ENCODE measurements around the gene PIK3CD. TPM values are rescaled to one million over a fixed set of nuclear protein-coding genes. Genes with fewer than 3 reads are reported as not detected.
A peak's percentile ranks its signal among the peaks of the same experiment; 100 is the strongest.

Gene PIK3CD
- total RNA-seq, 1 experiment from 2014 or later = 2.5 TPM

- Histone ChIP-seq H3K4me3 (no peak overlapping the region), H3K36me3 (no peaks in the 10 kb centered on the region), H3K27ac (no peak overlapping the region), H3K27me3 (no peaks in the 10 kb centered on the region), H3K9me3 (replicated peaks) (no peaks in the 10 kb centered on the region; the same call in 1 of the 2 replicates), H3K4me1 (peaks cover 3% of the 10 kb centered on the region; the same call in 1 of the 2 replicates)
- DNase-seq = no peak
These were observed 68.6 kb downstream of the PIK3CD start for GRCh38 chr1:9719978-9720722.

GRCh38 chr1:9720785-9721605 is 69.5 kb downstream of the PIK3CD start:
- H3K9me3 ChIP-seq (replicated peaks) = no peaks in the 10 kb centered on the region; the same call in 1 of the 2 replicates
- H3K4me3 ChIP-seq = no peak overlapping the region
- H3K4me1 ChIP-seq = peaks cover 3% of the 10 kb centered on the region; the same call in 1 of the 2 replicates
- H3K27me3 ChIP-seq = no peaks in the 10 kb centered on the region
- DNase-seq = no peak
- no peaks in the 10 kb centered on the region for H3K36me3 ChIP-seq
- H3K27ac ChIP-seq = no peak overlapping the region

- Histone ChIP-seq H3K27me3 (no peaks in the 10 kb centered on the region), H3K4me1 (peaks cover 3% of the 10 kb centered on the region; the same call in 1 of the 2 replicates), H3K36me3 (no peaks in the 10 kb centered on the region), H3K4me3 (no peak overlapping the region), H3K9me3 (replicated peaks) (no peaks in the 10 kb centered on the region; the same call in 1 of the 2 replicates), H3K27ac (no peak overlapping the region)
- DNase-seq = peak; percentile 53 to 68
These were observed 70.3 kb downstream of the PIK3CD start for GRCh38 chr1:9721606-9722377.

GRCh38 chr1:9722378-9722749 is 70.8 kb downstream of the PIK3CD start:
- Histone ChIP-seq H3K4me3 (no peak overlapping the region), H3K36me3 (peaks cover 1% of the 10 kb centered on the region; the same call in 1 of the 2 replicates), H3K27me3 (no peaks in the 10 kb centered on the region), H3K9me3 (replicated peaks) (no peaks in the 10 kb centered on the region; the same call in 1 of the 2 replicates), H3K4me1 (peaks cover 3% of the 10 kb centered on the region; the same call in 1 of the 2 replicates), H3K27ac (no peak overlapping the region)
- DNase-seq = no peak

- Histone ChIP-seq H3K4me1 (peaks cover 3% of the 10 kb centered on the region; the same call in 1 of the 2 replicates), H3K36me3 (peaks cover 3% of the 10 kb centered on the region; the same call in 1 of the 2 replicates), H3K9me3 (replicated peaks) (no peaks in the 10 kb centered on the region; the same call in 1 of the 2 replicates)
These were observed 71.7 kb downstream of the PIK3CD start for GRCh38 chr1:9723068-9723805.

GRCh38 chr1:9723926-9724325 is 72.4 kb downstream of the PIK3CD start:
- no peak for DNase-seq
- Histone ChIP-seq H3K27me3 (no peaks in the 10 kb centered on the region), H3K9me3 (replicated peaks) (no peaks in the 10 kb centered on the region; the same call in 1 of the 2 replicates), H3K36me3 (peaks cover 6% of the 10 kb centered on the region), H3K4me1 (peaks cover 3% of the 10 kb centered on the region; the same call in 1 of the 2 replicates), H3K27ac (no peak overlapping the region), H3K4me3 (no peak overlapping the region)

More at GRCh38 chr1:9723068-9723805, 71.7 kb downstream of the PIK3CD start:
- no peak overlapping the region for H3K27ac ChIP-seq
- DNase-seq = no peak
- H3K4me3 ChIP-seq = no peak overlapping the region
- H3K27me3 ChIP-seq = no peaks in the 10 kb centered on the region

- DNase-seq = peak; percentile 61 to 77
- peaks cover 6% of the 10 kb centered on the region for H3K36me3 ChIP-seq
- H3K4me3 ChIP-seq = no peak overlapping the region
- H3K27ac ChIP-seq = no peak overlapping the region
- H3K9me3 ChIP-seq (replicated peaks) = no peaks in the 10 kb centered on the region; the same call in 1 of the 2 replicates
- no peaks in the 10 kb centered on the region for H3K27me3 ChIP-seq
- no peaks in the 10 kb centered on the region for H3K4me1 ChIP-seq
These were observed 73.4 kb downstream of the PIK3CD start for GRCh38 chr1:9724706-9725476.

GRCh38 chr1:9726406-9726805 is 74.9 kb downstream of the PIK3CD start:
- Histone ChIP-seq H3K4me1 (no peaks in the 10 kb centered on the region), H3K9me3 (replicated peaks) (no peaks in the 10 kb centered on the region; the same call in 1 of the 2 replicates), H3K27me3 (no peaks in the 10 kb centered on the region), H3K27ac (no peak overlapping the region), H3K36me3 (peaks cover 16% of the 10 kb centered on the region), H3K4me3 (no peak overlapping the region)
- no peak for DNase-seq

GRCh38 chr1:9726905-9727595 is 75.5 kb downstream of the PIK3CD start:
- H3K27ac ChIP-seq = no peak overlapping the region
- no peak for DNase-seq
- H3K27me3 ChIP-seq = no peaks in the 10 kb centered on the region
- H3K9me3 ChIP-seq (replicated peaks) = no peaks in the 10 kb centered on the region; the same call in 1 of the 2 replicates
- H3K36me3 ChIP-seq = peaks cover 22% of the 10 kb centered on the region
- no peaks in the 10 kb centered on the region for H3K4me1 ChIP-seq
- H3K4me3 ChIP-seq = no peak overlapping the region

GRCh38 chr1:9728451-9729295 is 77.1 kb downstream of the PIK3CD start:
- Histone ChIP-seq H3K9me3 (replicated peaks) (no peaks in the 10 kb centered on the region; the same call in 1 of the 2 replicates), H3K4me3 (no peak overlapping the region), H3K27me3 (no peaks in the 10 kb centered on the region), H3K4me1 (no peaks in the 10 kb centered on the region), H3K27ac (no peak overlapping the region), H3K36me3 (peaks cover 38% of the 10 kb centered on the region)
- DNase-seq = no peak

- Histone ChIP-seq H3K27ac (no peak overlapping the region), H3K4me3 (no peak overlapping the region), H3K4me1 (no peaks in the 10 kb centered on the region), H3K27me3 (no peaks in the 10 kb centered on the region), H3K36me3 (peaks cover 45% of the 10 kb centered on the region), H3K9me3 (replicated peaks) (no peaks in the 10 kb centered on the region)
- no peak for DNase-seq
These were observed 78.0 kb downstream of the PIK3CD start for GRCh38 chr1:9729523-9729922.
